NCI-H345 treated with DMSO at 0.1 percent for 48 hours (cell line): ENCODE results near the gene IFITM2.
"Not testable (repeated sequence)": the region's sequence is repeated elsewhere in the genome, so short reads cannot be mapped to it uniquely, and the experiment has no call there.

Source experiments
- DNase-seq: peaks from one replicate; lab custom pipeline; 2025; ENCODE audit not compliant: unreplicated experiment; lab: John Stamatoyannopoulos, UW

Gene IFITM2

GRCh38 chr11:339963-340362 lies 32.3 kb downstream of the IFITM2 start:
- no peak for DNase-seq

- DNase-seq, result no peak
Measured at GRCh38 chr11:340539-341512, 33.2 kb downstream of the IFITM2 start.

- no peak for DNase-seq
Measured at GRCh38 chr11:342328-342727, 34.7 kb downstream of the IFITM2 start.

GRCh38 chr11:344836-345578 lies 37.4 kb downstream of the IFITM2 start:
- DNase-seq, result no peak

GRCh38 chr11:346529-346928 lies 38.9 kb downstream of the IFITM2 start:
- no peak for DNase-seq

GRCh38 chr11:349270-349954 lies 41.8 kb downstream of the IFITM2 start:
- not testable (repeated sequence) for DNase-seq

GRCh38 chr11:350033-350722 lies 42.6 kb downstream of the IFITM2 start:
- DNase-seq, result not testable (repeated sequence)

- no peak for DNase-seq
Measured at GRCh38 chr11:350723-351255, 43.2 kb downstream of the IFITM2 start.

GRCh38 chr11:351411-351810 lies 43.8 kb downstream of the IFITM2 start:
- no peak for DNase-seq

- no peak for DNase-seq
Measured at GRCh38 chr11:352456-353031, 44.9 kb downstream of the IFITM2 start.

GRCh38 chr11:353179-353873 lies 45.7 kb downstream of the IFITM2 start:
- no peak for DNase-seq

GRCh38 chr11:355581-356458 lies 48.2 kb downstream of the IFITM2 start:
- DNase-seq, result no peak

- DNase-seq, result no peak
Measured at GRCh38 chr11:356610-357009, 49.0 kb downstream of the IFITM2 start.

- DNase-seq, result no peak
Measured at GRCh38 chr11:357582-357981, 50.0 kb downstream of the IFITM2 start.

GRCh38 chr11:358129-358800 lies 50.6 kb downstream of the IFITM2 start:
- no peak for DNase-seq
